Body of pancreas (tissue), 4 donors: ENCODE measurements around the gene ZNF385D. TPM values are rescaled to one million over a fixed set of nuclear protein-coding genes. Genes with fewer than 3 reads are reported as not detected.

ENCODE experiments used
- ATAC-seq: fragments of 150-250 bp; one replicate; pipeline ENCODE4 v1.9.1; 2016
- DNase-seq, 4 donors: peaks; one replicate each; pipeline ENCODE4 v3.0.0-alpha.2; 2019
- H3K27ac ChIP-seq, 4 donors: fragments of 200-600 bp; sonication (generic); 1 replicate in 3 of 4; 2 replicates in 1 of 4; pipeline versions ENCODE4 v1.5.1 to v1.6.1; 2016 to 2019; ENCODE audit warnings: mild to moderate bottlenecking in 1 of 4, mixed read lengths in 1 of 4, moderate library complexity in 1 of 4
- H3K27me3 ChIP-seq, 2 donors: fragments of 200-600 bp; sonication (generic); one replicate each; pipeline ENCODE4 v1.6.0; 2016; ENCODE audit warnings: mild to moderate bottlenecking in 1 of 2
- H3K36me3 ChIP-seq, 2 donors: fragments of 200-600 bp; sonication (generic); replicated peaks in 1 of 2; 2 replicates each; pipeline ENCODE4 v1.5.1; 2016; ENCODE audit warnings: low read depth in 2 of 2; ENCODE audit not compliant: insufficient read depth in 1 of 2
- H3K4me1 ChIP-seq: fragments of 200-600 bp; sonication (generic); one replicate; pipeline ENCODE4 v1.6.0; 2016
- H3K4me3 ChIP-seq, 2 donors: fragments of 200-600 bp; sonication (generic); 1 replicate in 1 of 2; 2 replicates in 1 of 2; pipeline ENCODE4 v1.5.1; 2016 to 2019
- H3K9me3 ChIP-seq, 3 donors: fragments of 200-600 bp; sonication (generic); 1 replicate in 2 of 3; 2 replicates in 1 of 3; pipeline ENCODE4 v1.5.1; 2016
- POLR2A ChIP-seq, 3 donors: fragments of 450-650 bp; IDR thresholded peaks; one replicate each; pipeline ENCODE4 v1.6.1; 2016; ENCODE audit warnings: antibody characterized with exemption in 3 of 3, mild to moderate bottlenecking in 2 of 3
- WGBS, 2 donors: methylation state at CpG; one replicate each; pipeline ENCODE4 v1.1.5; 2017; 5-methylcytosine and 5-hydroxymethylcytosine counted together
- intact Hi-C: fragments of 100-400 bp; cut with DNase I; formaldehyde crosslinking; loops from one replicate; pipeline ENCODE4 v1.15.1; 2023
- total RNA-seq, 2 donors: library from RNA; depleted of rRNA; stranded (reverse); fragments of >200 nt; gene quantifications; one replicate each; pipeline ENCODE4 v1.1.0, GENCODE V29; 2016
- TF ChIP-seq, protein P1 (sequence below), 7 experiments: fragments of 450-650 bp in 4 of 7; fragments of 200-600 bp in 3 of 7; sonication (generic) in 3 of 7; IDR thresholded peaks; one replicate each; pipeline ENCODE4 v1.5.1; 2016 to 2019; ENCODE audit warnings: antibody characterized with exemption in 7 of 7

The ZNF385D gene
- total RNA-seq, 2 donors from 2014 or later: 3.9 to 5.9 TPM

DNA sequence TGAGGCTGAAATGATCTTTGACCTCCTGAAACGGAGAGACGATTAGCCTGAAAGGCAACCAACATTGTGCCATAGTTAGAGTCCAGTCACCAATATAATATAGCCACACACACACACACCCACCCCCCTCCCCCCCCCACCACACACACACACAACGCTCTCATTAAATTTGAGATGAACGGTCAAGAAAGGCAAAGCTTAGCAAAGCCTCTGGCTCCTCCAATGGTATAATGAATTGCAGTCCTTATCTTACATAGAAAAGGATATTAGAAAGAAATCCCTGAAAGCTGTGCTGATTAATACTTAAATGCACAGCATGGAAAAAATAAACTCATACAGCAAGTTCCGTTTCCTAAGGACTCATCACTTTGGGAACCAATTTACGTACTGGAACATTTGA lies 876 bp upstream of the ZNF385D start:
- 34 to 41% methylated on average over 6 of the region's 6 CpGs for WGBS, 2 donors
- DNase-seq: no peak
- H3K9me3 ChIP-seq: no peaks in the 10 kb centered on the region
- no peak for ATAC-seq
- no peak overlapping the region for H3K4me3 ChIP-seq
- H3K27ac ChIP-seq: no peak overlapping the region
- H3K4me1 ChIP-seq: no peaks in the 10 kb centered on the region
- no peaks in the 10 kb centered on the region for H3K36me3 ChIP-seq
- H3K27me3 ChIP-seq: no peaks in the 10 kb centered on the region
- intact Hi-C loops: no loop called here
- TF ChIP-seq, protein P1, sequence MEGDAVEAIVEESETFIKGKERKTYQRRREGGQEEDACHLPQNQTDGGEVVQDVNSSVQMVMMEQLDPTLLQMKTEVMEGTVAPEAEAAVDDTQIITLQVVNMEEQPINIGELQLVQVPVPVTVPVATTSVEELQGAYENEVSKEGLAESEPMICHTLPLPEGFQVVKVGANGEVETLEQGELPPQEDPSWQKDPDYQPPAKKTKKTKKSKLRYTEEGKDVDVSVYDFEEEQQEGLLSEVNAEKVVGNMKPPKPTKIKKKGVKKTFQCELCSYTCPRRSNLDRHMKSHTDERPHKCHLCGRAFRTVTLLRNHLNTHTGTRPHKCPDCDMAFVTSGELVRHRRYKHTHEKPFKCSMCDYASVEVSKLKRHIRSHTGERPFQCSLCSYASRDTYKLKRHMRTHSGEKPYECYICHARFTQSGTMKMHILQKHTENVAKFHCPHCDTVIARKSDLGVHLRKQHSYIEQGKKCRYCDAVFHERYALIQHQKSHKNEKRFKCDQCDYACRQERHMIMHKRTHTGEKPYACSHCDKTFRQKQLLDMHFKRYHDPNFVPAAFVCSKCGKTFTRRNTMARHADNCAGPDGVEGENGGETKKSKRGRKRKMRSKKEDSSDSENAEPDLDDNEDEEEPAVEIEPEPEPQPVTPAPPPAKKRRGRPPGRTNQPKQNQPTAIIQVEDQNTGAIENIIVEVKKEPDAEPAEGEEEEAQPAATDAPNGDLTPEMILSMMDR (IDR thresholded peaks at IDR 0.05): no peak
- no peak for TF ChIP-seq POLR2A (IDR thresholded peaks at IDR 0.05)

DNA sequence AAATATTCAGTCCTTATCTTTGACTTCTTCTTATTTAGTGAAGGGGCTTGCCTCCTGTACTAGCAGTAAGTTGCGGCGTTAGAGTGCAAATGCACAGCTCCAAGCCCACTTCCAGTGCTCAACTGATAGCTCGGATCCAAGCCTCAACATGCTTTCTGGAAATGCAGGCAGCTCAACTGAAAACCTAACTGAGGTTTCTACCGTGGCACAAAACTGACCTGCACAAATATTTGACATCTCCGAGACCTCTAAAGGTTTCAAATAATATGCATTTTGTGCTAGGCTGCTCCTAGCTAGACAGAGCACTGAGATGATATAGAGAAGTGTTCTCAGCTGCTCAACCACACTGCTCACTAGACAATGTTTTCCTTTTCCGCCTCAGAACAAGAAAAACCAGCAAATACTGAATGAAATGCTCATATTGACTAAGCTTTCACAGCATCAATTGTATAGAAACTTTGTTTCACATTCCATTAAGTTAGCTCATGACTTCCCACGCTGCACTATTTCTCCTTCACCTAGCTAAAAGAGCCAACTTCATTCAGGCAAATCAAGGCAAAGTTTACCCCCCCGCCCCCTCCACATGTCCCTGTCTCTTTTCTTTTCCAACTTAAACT lies 822 bp downstream of the ZNF385D start:
- ATAC-seq (no peak), DNase-seq (no peak)
- TF ChIP-seq, protein P1 (IDR thresholded peaks at IDR 0.05): no peak
- no peak for TF ChIP-seq POLR2A (IDR thresholded peaks at IDR 0.05)
- intact Hi-C loops: no loop called here
- H3K4me1 ChIP-seq: no peaks in the 10 kb centered on the region
- no peaks in the 10 kb centered on the region for H3K9me3 ChIP-seq
- WGBS, 2 donors: 24 to 28% methylated on average over 8 of the region's 8 CpGs
- H3K36me3 ChIP-seq: no peaks in the 10 kb centered on the region
- H3K4me3 ChIP-seq: no peak overlapping the region
- no peaks in the 10 kb centered on the region for H3K27me3 ChIP-seq
- H3K27ac ChIP-seq: no peak overlapping the region

DNA sequence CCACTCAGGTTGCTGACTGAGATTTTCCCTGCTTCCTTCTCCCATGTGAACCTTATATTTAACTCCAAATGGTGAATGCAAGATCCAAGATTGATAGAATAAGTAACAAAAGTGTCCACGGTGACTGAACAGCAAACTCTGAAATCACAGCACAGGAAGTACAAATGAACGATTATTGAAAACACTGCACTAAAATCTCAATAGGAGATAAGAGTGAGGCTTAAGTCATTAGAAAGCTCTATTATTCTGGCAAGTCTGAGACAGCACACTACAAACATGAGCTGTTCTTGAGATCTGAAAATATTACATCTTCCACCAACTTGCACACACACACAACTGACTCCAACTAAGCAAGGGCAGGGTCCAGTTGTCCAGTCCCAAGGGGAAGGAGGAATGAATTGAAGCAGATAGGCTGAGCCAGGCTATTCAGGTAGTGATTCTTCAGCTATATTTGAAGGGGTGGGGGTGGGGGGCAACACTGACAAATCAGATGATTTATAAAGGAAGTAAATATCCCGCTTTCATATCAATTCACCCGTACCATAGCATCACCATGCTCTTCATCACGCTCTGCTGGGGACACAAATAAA lies 2.9 kb downstream of the ZNF385D start:
- Histone ChIP-seq H3K9me3 (no peaks in the 10 kb centered on the region), H3K4me1 (no peaks in the 10 kb centered on the region), H3K27me3 (no peaks in the 10 kb centered on the region), H3K4me3 (no peak overlapping the region), H3K36me3 (no peaks in the 10 kb centered on the region), H3K27ac (no peak overlapping the region)
- DNase-seq (no peak), ATAC-seq (no peak)
- 52 to 62% methylated on average over 5 of the region's 5 CpGs for WGBS, 2 donors
- intact Hi-C loops: no loop called here
- TF ChIP-seq, protein P1 (IDR thresholded peaks at IDR 0.05): no peak
- TF ChIP-seq POLR2A (IDR thresholded peaks at IDR 0.05): no peak

DNA sequence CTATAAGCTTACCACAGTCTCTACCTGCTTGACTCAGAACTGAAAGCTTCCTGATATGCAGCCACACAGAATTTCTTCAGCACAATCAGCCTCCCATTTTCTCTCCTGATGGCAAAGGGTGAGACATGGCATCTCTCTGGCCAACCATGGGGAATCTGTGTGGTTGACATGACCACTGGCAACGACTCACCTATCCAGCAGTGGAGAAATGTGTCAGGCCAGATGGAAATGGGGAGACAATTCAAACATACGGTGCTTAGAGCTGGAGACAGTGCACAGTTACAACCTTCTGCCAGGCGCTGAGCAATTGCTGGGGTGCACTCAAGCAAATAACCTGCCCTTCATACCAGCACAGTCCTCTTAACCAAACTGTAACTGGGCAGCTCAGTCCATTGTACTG lies 3.6 kb downstream of the ZNF385D start:
- Histone ChIP-seq H3K9me3 (no peaks in the 10 kb centered on the region), H3K4me3 (no peak overlapping the region), H3K36me3 (no peaks in the 10 kb centered on the region), H3K4me1 (no peaks in the 10 kb centered on the region), H3K27me3 (no peaks in the 10 kb centered on the region), H3K27ac (no peak overlapping the region)
- WGBS, 2 donors: 40 to 68% methylated on average over 3 of the region's 3 CpGs
- ATAC-seq: no peak
- DNase-seq: no peak
- no peak for TF ChIP-seq POLR2A (IDR thresholded peaks at IDR 0.05)
- TF ChIP-seq, protein P1 (IDR thresholded peaks at IDR 0.05): no peak
- intact Hi-C loops: no loop called here

DNA sequence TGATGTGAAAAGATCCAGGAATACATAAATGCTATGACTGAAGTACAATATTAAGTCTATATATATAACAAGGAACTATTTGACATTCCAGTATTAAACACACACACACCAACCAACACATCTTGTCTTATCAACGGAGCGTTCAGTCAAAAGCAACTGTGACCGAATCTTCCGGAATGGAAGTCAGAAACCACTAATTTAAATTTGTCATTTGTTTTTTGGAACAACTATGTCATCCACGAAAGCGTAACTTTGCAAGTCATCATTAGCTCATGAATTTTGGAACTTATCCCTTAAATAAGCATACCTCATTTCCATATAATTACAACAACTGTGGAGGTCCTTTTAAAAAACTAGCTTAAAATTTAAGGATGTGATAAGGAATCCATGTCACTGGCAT lies 5.0 kb downstream of the ZNF385D start:
- Histone ChIP-seq H3K27ac (no peak overlapping the region), H3K4me3 (no peak overlapping the region), H3K4me1 (no peaks in the 10 kb centered on the region), H3K36me3 (no peaks in the 10 kb centered on the region), H3K27me3 (no peaks in the 10 kb centered on the region), H3K9me3 (no peaks in the 10 kb centered on the region)
- 63 to 70% methylated on average over 6 of the region's 6 CpGs for WGBS, 2 donors
- no peak for TF ChIP-seq POLR2A (IDR thresholded peaks at IDR 0.05)
- TF ChIP-seq, protein P1 (IDR thresholded peaks at IDR 0.05): no peak
- DNase-seq (no peak), ATAC-seq (no peak)
- intact Hi-C loops: no loop called here
